IMR-90 (cell line): ENCODE measurements around the gene TNP1. TPM values are rescaled to one million over a fixed set of nuclear protein-coding genes. Genes with fewer than 3 reads are reported as not detected.

ENCODE experiments used
- ATAC-seq: fragments of 200-7000 bp; cut with Tn5 transposase; 2 replicates; pipeline ENCODE4 v1.9.1; 2020; ENCODE audit warnings: low read depth, mild to moderate bottlenecking, moderate library complexity
- BruUV-seq: library from RNA; stranded (reverse); fragments of 400-500 nt; replicated peaks from 2 replicates; lab custom pipeline; 2021; lab: Mats Ljungman, UMichigan
- CTCF ChIA-PET: fragments of 300-600 bp; formaldehyde crosslinking; extraction: SDS; loops from one replicate; lab custom pipeline; 2021; ENCODE audit warnings: antibody characterized with exemption; lab: Yijun Ruan, JAX
- POLR2A ChIA-PET: fragments of 300-600 bp; sonication (Branson Sonifier 250); formaldehyde crosslinking; loops from one replicate; lab custom pipeline; 2022; ENCODE audit warnings: antibody characterized with exemption; ENCODE audit not compliant: unreplicated experiment; lab: Charles Lee
- DNase-seq: peaks from one replicate; pipeline ENCODE4 v3.0.0; 2013
- H2AFZ ChIP-seq: replicated peaks from 2 replicates; pipeline ENCODE3; 2013; ENCODE audit warnings: low read length, mild to moderate bottlenecking; ENCODE audit not compliant: poor library complexity
- H2AK5ac ChIP-seq: 2 replicates; pipeline ENCODE4 v1.6.1; 2013; ENCODE audit warnings: low read depth, low read length, inconsistent platforms
- H2AK9ac ChIP-seq: replicated peaks from 2 replicates; pipeline ENCODE3; 2013; ENCODE audit warnings: mild to moderate bottlenecking, low read depth, low read length, moderate library complexity; ENCODE audit not compliant: poor library complexity
- H2BK120ac ChIP-seq: 2 replicates; pipeline ENCODE4 v1.6.1; 2013; ENCODE audit warnings: low read depth, low read length, inconsistent platforms
- H2BK15ac ChIP-seq: 3 replicates; pipeline ENCODE4 v1.6.1; 2013; ENCODE audit warnings: low read depth, low read length, inconsistent platforms
- H2BK20ac ChIP-seq: 2 replicates; pipeline ENCODE4 v1.6.1; 2013; ENCODE audit warnings: low read depth, mild to moderate bottlenecking, inconsistent platforms, low read length, moderate library complexity
- H2BK5ac ChIP-seq: 2 replicates; pipeline ENCODE4 v1.6.1; 2013; ENCODE audit warnings: mild to moderate bottlenecking, low read depth, low read length, inconsistent platforms; ENCODE audit not compliant: poor library complexity, severe bottlenecking
- H3K14ac ChIP-seq: replicated peaks from 2 replicates; pipeline ENCODE4 v1.6.1; 2013; ENCODE audit warnings: low read depth, low read length, inconsistent platforms
- H3K18ac ChIP-seq: 2 replicates; pipeline ENCODE4 v1.6.1; 2013; ENCODE audit warnings: low read depth, low read length, control low read depth
- H3K23ac ChIP-seq: 2 replicates; pipeline ENCODE4 v1.6.1; 2013; ENCODE audit warnings: low read depth, low read length, inconsistent platforms
- H3K27ac ChIP-seq: 2 replicates; pipeline ENCODE4 v1.5.1; 2013; ENCODE audit warnings: mild to moderate bottlenecking, control low read depth, low read length; ENCODE audit not compliant: insufficient read depth
- H3K27me3 ChIP-seq: 2 replicates; pipeline ENCODE4 v1.6.1; 2013; ENCODE audit warnings: low read length; ENCODE audit not compliant: control insufficient read depth, insufficient read depth
- H3K36me3 ChIP-seq: 2 replicates; pipeline ENCODE4 v1.6.1; 2013; ENCODE audit warnings: low read length, mixed read lengths; ENCODE audit not compliant: control insufficient read depth, insufficient read depth
- H3K4ac ChIP-seq: 2 replicates; pipeline ENCODE4 v1.6.1; 2013; ENCODE audit warnings: low read depth, low read length, inconsistent platforms
- H3K4me1 ChIP-seq: 2 replicates; pipeline ENCODE4 v1.6.1; 2013; ENCODE audit warnings: low read length, mixed read lengths; ENCODE audit not compliant: control insufficient read depth, insufficient read depth
- H3K4me2 ChIP-seq: 2 replicates; pipeline ENCODE4 v1.6.1; 2013; ENCODE audit warnings: low read depth, mild to moderate bottlenecking, control low read depth, low read length, moderate library complexity
- H3K4me3 ChIP-seq: 2 replicates; pipeline ENCODE4 v1.5.1; 2013; ENCODE audit warnings: low read depth, mild to moderate bottlenecking, control low read depth, low read length, moderate library complexity; ENCODE audit not compliant: insufficient read depth
- H3K56ac ChIP-seq: 2 replicates; pipeline ENCODE4 v1.6.1; 2013; ENCODE audit warnings: low read length, inconsistent platforms; ENCODE audit not compliant: insufficient read depth; ENCODE audit errors: extremely low read depth
- H3K79me1 ChIP-seq, 2 experiments: 2 replicates each; pipeline ENCODE4 v1.6.1; 2013; ENCODE audit warnings: low read length in 2 of 2, inconsistent platforms in 1 of 2, low read depth in 1 of 2
- H3K9ac ChIP-seq: 2 replicates; pipeline ENCODE4 v1.6.1; 2013; ENCODE audit warnings: low read depth, low read length, control low read depth
- H3K9me1 ChIP-seq: 2 replicates; pipeline ENCODE4 v1.6.1; 2013; ENCODE audit warnings: low read length, inconsistent platforms; ENCODE audit not compliant: insufficient read depth
- H3K9me3 ChIP-seq: 2 replicates; pipeline ENCODE4 v1.6.1; 2013; ENCODE audit warnings: low read length; ENCODE audit not compliant: control insufficient read depth, insufficient read depth
- H4K20me1 ChIP-seq: 2 replicates; pipeline ENCODE4 v1.6.1; 2013; ENCODE audit warnings: low read length, inconsistent platforms; ENCODE audit not compliant: insufficient read depth
- H4K5ac ChIP-seq: 2 replicates; pipeline ENCODE4 v1.6.1; 2013; ENCODE audit warnings: mild to moderate bottlenecking, low read depth, low read length, control low read depth
- H4K8ac ChIP-seq, 2 experiments: 2 replicates each; pipeline ENCODE4 v1.6.1; 2013; ENCODE audit warnings: low read depth in 2 of 2, low read length in 2 of 2, control low read depth in 1 of 2, inconsistent platforms in 1 of 2
- H4K91ac ChIP-seq: 2 replicates; pipeline ENCODE4 v1.6.1; 2013; ENCODE audit warnings: low read depth, low read length, inconsistent platforms; ENCODE audit not compliant: insufficient read depth
- BHLHE40 ChIP-seq: fragments of 150-350 bp; IDR thresholded peaks from 2 replicates; pipeline ENCODE4 v1.6.1; 2016; ENCODE audit warnings: mild to moderate bottlenecking, low read depth, low read length
- CEBPB ChIP-seq: IDR thresholded peaks from 2 replicates; pipeline ENCODE4 v1.6.1; 2012; ENCODE audit warnings: low read depth, low read length, improper control_type of control experiment
- CHD1 ChIP-seq: IDR thresholded peaks from 2 replicates; pipeline ENCODE4 v1.6.1; 2012; ENCODE audit warnings: low read depth, low read length, improper control_type of control experiment
- FOS ChIP-seq: fragments of 150-350 bp; IDR thresholded peaks from 2 replicates; pipeline ENCODE4 v1.6.1; 2016; ENCODE audit warnings: low read depth, low read length
- MAFK ChIP-seq: IDR thresholded peaks from 2 replicates; pipeline ENCODE4 v1.6.1; 2012; ENCODE audit warnings: low read depth, low read length, improper control_type of control experiment
- MAZ ChIP-seq: IDR thresholded peaks from 2 replicates; pipeline ENCODE4 v1.6.1; 2012; ENCODE audit warnings: low read depth, mild to moderate bottlenecking, low read length, improper control_type of control experiment, moderate library complexity, borderline replicate concordance
- MXI1 ChIP-seq: IDR thresholded peaks from 2 replicates; pipeline ENCODE4 v1.6.1; 2012; ENCODE audit warnings: low read depth, mild to moderate bottlenecking, low read length, moderate library complexity, borderline replicate concordance
- NFE2L2 ChIP-seq: fragments of 150-350 bp; IDR thresholded peaks from 2 replicates; pipeline ENCODE4 v1.6.1; 2016; ENCODE audit warnings: low read depth, mild to moderate bottlenecking, low read length
- POLR2A ChIP-seq: IDR thresholded peaks from 2 replicates; pipeline ENCODE4 v1.6.1; 2012; ENCODE audit warnings: mild to moderate bottlenecking, low read depth, low read length
- RAD21 ChIP-seq: IDR thresholded peaks from 2 replicates; pipeline ENCODE4 v1.6.1; 2012; ENCODE audit warnings: low read length, improper control_type of control experiment
- RFX5 ChIP-seq: IDR thresholded peaks from 2 replicates; pipeline ENCODE4 v1.8.0; 2012; ENCODE audit warnings: low read depth, mild to moderate bottlenecking, low read length, moderate library complexity
- SMC3 ChIP-seq: fragments of 150-350 bp; IDR thresholded peaks from 2 replicates; pipeline ENCODE4 v1.6.1; 2016; ENCODE audit warnings: low read depth, mild to moderate bottlenecking, antibody characterized with exemption, low read length, moderate library complexity
- WGBS, 2 experiments: methylation state at CpG; one replicate each; pipeline versions ENCODE4 v1.1.5 to v1.1.7; 2013; ENCODE audit warnings: missing lambda C conversion rate in 2 of 2; ENCODE audit not compliant: insufficient read length in 1 of 2; ENCODE audit errors: extremely low coverage in 2 of 2; 5-methylcytosine and 5-hydroxymethylcytosine counted together
- dilution Hi-C: fragments of 300-500 bp; cut with HindIII; formaldehyde crosslinking; loops from one replicate; pipeline ENCODE4 v1.14.3; 2018; ENCODE audit warnings: low sequenced_read_pairs; ENCODE audit not compliant: unreplicated experiment
- in situ Hi-C: fragments of 300-500 bp; cut with MboI; formaldehyde crosslinking; loops from 3 replicates; pipeline ENCODE4 v1.14.3; 2019; ENCODE audit warnings: low sequenced_read_pairs, inconsistent platforms, mixed read lengths
- intact Hi-C: fragments of 100-400 bp; cut with micrococcal nuclease; formaldehyde crosslinking; loops from 2 replicates; pipeline ENCODE4 v1.10.0; 2022
- polyA plus RNA-seq, 3 experiments: library from polyadenylated mRNA; depleted of rRNA; stranded (reverse); fragments of >200 nt; gene quantifications; 2 replicates each; pipeline ENCODE4 v1.2.3, GENCODE V29; 2012; ENCODE audit warnings: low replicate concordance in 1 of 3
- total RNA-seq: library from RNA; depleted of rRNA; stranded (reverse); fragments of >200 nt; gene quantifications from 2 replicates; pipeline ENCODE4 v1.2.3, GENCODE V29; 2012
- TF ChIP-seq, protein P1 (sequence below): fragments of 150-350 bp; IDR thresholded peaks from 2 replicates; pipeline ENCODE4 v1.6.1; 2016; ENCODE audit warnings: low read depth, mild to moderate bottlenecking, low read length, moderate library complexity, borderline replicate concordance
- TF ChIP-seq, protein P2 (sequence below): fragments of 150-350 bp; IDR thresholded peaks from 2 replicates; pipeline ENCODE4 v1.6.1; 2017; ENCODE audit warnings: mild to moderate bottlenecking, antibody characterized with exemption, low read length, low read depth

The TNP1 gene
- total and polyA plus RNA-seq, 2 of the 4 experiments (the other 2 are of a cell fraction), result not detected

DNA sequence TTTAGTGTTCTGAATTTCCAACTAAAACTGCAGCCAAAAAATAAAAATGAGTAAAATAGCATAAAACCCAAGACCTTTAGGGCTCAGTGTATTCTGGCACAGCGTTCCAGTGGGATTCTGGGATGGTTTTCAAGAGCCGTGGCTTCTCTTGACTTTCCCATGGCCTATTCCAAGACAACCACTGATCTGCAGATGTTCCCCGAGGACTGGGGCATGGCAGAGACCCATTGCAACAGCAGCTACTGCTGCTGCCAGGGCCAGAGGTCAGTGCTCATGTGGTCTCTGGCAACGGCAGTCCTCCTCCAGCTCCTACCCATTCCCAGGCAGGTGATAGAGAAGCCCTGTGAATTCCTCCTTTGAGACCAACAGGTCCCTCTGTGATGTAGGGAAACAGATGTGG, 26.8 kb downstream of the TNP1 start:
- Histone ChIP-seq H4K91ac (no peak overlapping the region), H3K79me1 (no peaks in the 10 kb centered on the region), H2BK15ac (no peak overlapping the region), H2AK5ac (no peak overlapping the region), H3K36me3 (no peaks in the 10 kb centered on the region), H2BK20ac (no peak overlapping the region), H3K9ac (no peak overlapping the region), H4K20me1 (no peaks in the 10 kb centered on the region), H3K23ac (no peak overlapping the region), H3K56ac (no peak overlapping the region), H4K8ac (no peak overlapping the region), H4K5ac (no peak overlapping the region), H2AK9ac (no peak overlapping the region), H2BK120ac (no peak overlapping the region), H3K27ac (no peak overlapping the region), H3K4ac (no peak overlapping the region), H3K18ac (no peak overlapping the region), H2BK5ac (no peak overlapping the region), H3K4me3 (no peak overlapping the region), H2AFZ (no peak overlapping the region), H3K9me1 (no peaks in the 10 kb centered on the region), H3K4me1 (peaks cover 2% of the 10 kb centered on the region; the same call in 1 of the 2 replicates), H3K27me3 (peaks cover 8% of the 10 kb centered on the region), H3K9me3 (no peaks in the 10 kb centered on the region), H3K4me2 (no peak overlapping the region), H3K14ac (no peak overlapping the region)
- ChIA-PET CTCF (no interaction called here), POLR2A (no interaction called here)
- intact Hi-C loops (no loop called here), dilution Hi-C loops (no loop called here), in situ Hi-C loops (no loop called here)
- DNase-seq (no peak), ATAC-seq (no peak)
- no peak for TF ChIP-seq MXI1
- no peak for TF ChIP-seq POLR2A
- no peak for TF ChIP-seq CEBPB
- TF ChIP-seq NFE2L2, result no peak
- TF ChIP-seq, protein P1, sequence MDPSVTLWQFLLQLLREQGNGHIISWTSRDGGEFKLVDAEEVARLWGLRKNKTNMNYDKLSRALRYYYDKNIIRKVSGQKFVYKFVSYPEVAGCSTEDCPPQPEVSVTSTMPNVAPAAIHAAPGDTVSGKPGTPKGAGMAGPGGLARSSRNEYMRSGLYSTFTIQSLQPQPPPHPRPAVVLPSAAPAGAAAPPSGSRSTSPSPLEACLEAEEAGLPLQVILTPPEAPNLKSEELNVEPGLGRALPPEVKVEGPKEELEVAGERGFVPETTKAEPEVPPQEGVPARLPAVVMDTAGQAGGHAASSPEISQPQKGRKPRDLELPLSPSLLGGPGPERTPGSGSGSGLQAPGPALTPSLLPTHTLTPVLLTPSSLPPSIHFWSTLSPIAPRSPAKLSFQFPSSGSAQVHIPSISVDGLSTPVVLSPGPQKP, result no peak
- no peak for TF ChIP-seq BHLHE40
- TF ChIP-seq MAZ, result no peak
- TF ChIP-seq MAFK, result no peak
- no peak for TF ChIP-seq CHD1
- TF ChIP-seq, protein P2, sequence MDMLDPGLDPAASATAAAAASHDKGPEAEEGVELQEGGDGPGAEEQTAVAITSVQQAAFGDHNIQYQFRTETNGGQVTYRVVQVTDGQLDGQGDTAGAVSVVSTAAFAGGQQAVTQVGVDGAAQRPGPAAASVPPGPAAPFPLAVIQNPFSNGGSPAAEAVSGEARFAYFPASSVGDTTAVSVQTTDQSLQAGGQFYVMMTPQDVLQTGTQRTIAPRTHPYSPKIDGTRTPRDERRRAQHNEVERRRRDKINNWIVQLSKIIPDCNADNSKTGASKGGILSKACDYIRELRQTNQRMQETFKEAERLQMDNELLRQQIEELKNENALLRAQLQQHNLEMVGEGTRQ, result no peak
- no peak for TF ChIP-seq RFX5
- no peak for TF ChIP-seq FOS
- TF ChIP-seq SMC3, result no peak
- TF ChIP-seq RAD21, result no peak
- WGBS, 2 experiments, result no CpG with 5 or more reads among the region's 4 CpGs
- BruUV-seq, result no TSS peak
